Measurements from ENCODE around the gene SMCO4. TPM values are rescaled to one million over a fixed set of nuclear protein-coding genes. Genes with fewer than 3 reads are reported as not detected.

Gene SMCO4
- total RNA-seq, 3 donors from 2014 or later (not counting 1 experiment from before 2014, with no cell fraction given): 2.7 to 4.6 (median 3.6) TPM

- intact Hi-C loops (cut with micrococcal nuclease): no loop called here
- H3K27me3 ChIP-seq (ENCODE audit: control insufficient read depth, insufficient read depth, low read length): no peaks in the 10 kb centered on the region
- H3K9me3 ChIP-seq (ENCODE audit: control insufficient read depth, insufficient read depth, low read length): no peaks in the 10 kb centered on the region
- Mint-ChIP-seq H3K27me3 (ENCODE audit: low read depth in 2 of 2) (no peaks in the 10 kb centered on the region), H3K4me1 (peaks cover 22 to 26% of the 10 kb centered on the region in 2 donors), H3K27ac (no peak overlapping the region), H3K9me3 (no peaks in the 10 kb centered on the region), H3K4me3 (no peak overlapping the region), H3K36me3 (no peaks in the 10 kb centered on the region)
- no peak for DNase-seq
- peaks cover 13% of the 10 kb centered on the region for H3K4me1 ChIP-seq (ENCODE audit: control insufficient read depth, insufficient read depth, low read length)
- no peak overlapping the region for H3K4me3 ChIP-seq (ENCODE audit: low read length)
- WGBS (ENCODE audit: insufficient coverage): 91% methylated on average over 1 of the region's 1 CpG
- no peak overlapping the region for H3K27ac ChIP-seq (ENCODE audit: low read length)
- TF ChIP-seq CTCF (IDR thresholded peaks at IDR 0.05): no peak
- H3K36me3 ChIP-seq (ENCODE audit: control insufficient read depth, insufficient read depth, low read length): no peaks in the 10 kb centered on the region
- no peak for ATAC-seq
These were observed 24.0 kb downstream of the SMCO4 start for GRCh38 chr11:93519179-93519578.

GRCh38 chr11:93518081-93518480 lies 25.1 kb downstream of the SMCO4 start:
- H3K27me3 Mint-ChIP-seq (ENCODE audit: low read depth in 2 of 2): no peaks in the 10 kb centered on the region
- intact Hi-C loops (cut with micrococcal nuclease): no loop called here
- H3K4me3 ChIP-seq (ENCODE audit: low read length): no peak overlapping the region
- no peaks in the 10 kb centered on the region for H3K36me3 ChIP-seq (ENCODE audit: control insufficient read depth, insufficient read depth, low read length)
- no peak for TF ChIP-seq CTCF (IDR thresholded peaks at IDR 0.05)
- H3K4me3 Mint-ChIP-seq: no peak overlapping the region
- H3K27me3 ChIP-seq (ENCODE audit: control insufficient read depth, insufficient read depth, low read length): no peaks in the 10 kb centered on the region
- H3K9me3 ChIP-seq (ENCODE audit: control insufficient read depth, insufficient read depth, low read length): no peaks in the 10 kb centered on the region
- H3K9me3 Mint-ChIP-seq: no peaks in the 10 kb centered on the region
- no peak overlapping the region for H3K27ac Mint-ChIP-seq
- no peaks in the 10 kb centered on the region for H3K36me3 Mint-ChIP-seq
- peaks cover 4% of the 10 kb centered on the region for H3K4me1 ChIP-seq (ENCODE audit: control insufficient read depth, insufficient read depth, low read length)
- no peak overlapping the region for H3K27ac ChIP-seq (ENCODE audit: low read length)
- WGBS (ENCODE audit: insufficient coverage): 91% methylated on average over 3 of the region's 3 CpGs
- H3K4me1 Mint-ChIP-seq: peaks cover 17 to 20% of the 10 kb centered on the region in 2 donors
- no peak for DNase-seq
- no peak for ATAC-seq

GRCh38 chr11:93517611-93518010 lies 25.6 kb downstream of the SMCO4 start:
- no peaks in the 10 kb centered on the region for H3K9me3 ChIP-seq (ENCODE audit: control insufficient read depth, insufficient read depth, low read length)
- Mint-ChIP-seq H3K9me3 (no peaks in the 10 kb centered on the region), H3K36me3 (no peaks in the 10 kb centered on the region), H3K27ac (no peak overlapping the region), H3K4me1 (peaks cover 17% of the 10 kb centered on the region in 2 donors), H3K4me3 (no peak overlapping the region), H3K27me3 (ENCODE audit: low read depth in 2 of 2) (no peaks in the 10 kb centered on the region)
- H3K27ac ChIP-seq (ENCODE audit: low read length): no peak overlapping the region
- ATAC-seq: no peak
- H3K27me3 ChIP-seq (ENCODE audit: control insufficient read depth, insufficient read depth, low read length): no peaks in the 10 kb centered on the region
- TF ChIP-seq CTCF (IDR thresholded peaks at IDR 0.05): no peak
- WGBS (ENCODE audit: insufficient coverage): 93% methylated on average over 4 of the region's 4 CpGs
- no peak overlapping the region for H3K4me3 ChIP-seq (ENCODE audit: low read length)
- H3K36me3 ChIP-seq (ENCODE audit: control insufficient read depth, insufficient read depth, low read length): no peaks in the 10 kb centered on the region
- DNase-seq: no peak
- H3K4me1 ChIP-seq (ENCODE audit: control insufficient read depth, insufficient read depth, low read length): peaks cover 3% of the 10 kb centered on the region
- intact Hi-C loops (cut with micrococcal nuclease): no loop called here

- no peak for DNase-seq
- H3K36me3 ChIP-seq (ENCODE audit: control insufficient read depth, insufficient read depth, low read length): no peaks in the 10 kb centered on the region
- whole genome bisulfite sequencing (ENCODE audit: insufficient coverage): 78% methylated on average over 4 of the region's 4 CpGs
- Mint-ChIP-seq H3K36me3 (no peaks in the 10 kb centered on the region), H3K9me3 (no peaks in the 10 kb centered on the region), H3K4me3 (no peak overlapping the region), H3K27ac (no peak overlapping the region), H3K27me3 (ENCODE audit: low read depth in 2 of 2) (no peaks in the 10 kb centered on the region), H3K4me1 (peaks cover 11 to 17% of the 10 kb centered on the region in 2 donors)
- H3K27ac ChIP-seq (ENCODE audit: low read length): no peak overlapping the region
- no peak overlapping the region for H3K4me3 ChIP-seq (ENCODE audit: low read length)
- no peaks in the 10 kb centered on the region for H3K9me3 ChIP-seq (ENCODE audit: control insufficient read depth, insufficient read depth, low read length)
- H3K27me3 ChIP-seq (ENCODE audit: control insufficient read depth, insufficient read depth, low read length): no peaks in the 10 kb centered on the region
- intact Hi-C loops (cut with micrococcal nuclease): no loop called here
- peaks cover 3% of the 10 kb centered on the region for H3K4me1 ChIP-seq (ENCODE audit: control insufficient read depth, insufficient read depth, low read length)
- no peak for ATAC-seq
- no peak for TF ChIP-seq CTCF (IDR thresholded peaks at IDR 0.05)
These were observed 26.1 kb downstream of the SMCO4 start for GRCh38 chr11:93517041-93517440.
